ENCODE results near the gene HNRNPA1. TPM values are rescaled to one million over a fixed set of nuclear protein-coding genes. Genes with fewer than 3 reads are reported as not detected.

HNRNPA1 gene
- total and polyA plus RNA-seq, 9 of the 15 experiments (the other 6 are each of a cell fraction or from before 2014, with no cell fraction given) = 1,166 to 2,703 (median 1,815) TPM

DNA sequence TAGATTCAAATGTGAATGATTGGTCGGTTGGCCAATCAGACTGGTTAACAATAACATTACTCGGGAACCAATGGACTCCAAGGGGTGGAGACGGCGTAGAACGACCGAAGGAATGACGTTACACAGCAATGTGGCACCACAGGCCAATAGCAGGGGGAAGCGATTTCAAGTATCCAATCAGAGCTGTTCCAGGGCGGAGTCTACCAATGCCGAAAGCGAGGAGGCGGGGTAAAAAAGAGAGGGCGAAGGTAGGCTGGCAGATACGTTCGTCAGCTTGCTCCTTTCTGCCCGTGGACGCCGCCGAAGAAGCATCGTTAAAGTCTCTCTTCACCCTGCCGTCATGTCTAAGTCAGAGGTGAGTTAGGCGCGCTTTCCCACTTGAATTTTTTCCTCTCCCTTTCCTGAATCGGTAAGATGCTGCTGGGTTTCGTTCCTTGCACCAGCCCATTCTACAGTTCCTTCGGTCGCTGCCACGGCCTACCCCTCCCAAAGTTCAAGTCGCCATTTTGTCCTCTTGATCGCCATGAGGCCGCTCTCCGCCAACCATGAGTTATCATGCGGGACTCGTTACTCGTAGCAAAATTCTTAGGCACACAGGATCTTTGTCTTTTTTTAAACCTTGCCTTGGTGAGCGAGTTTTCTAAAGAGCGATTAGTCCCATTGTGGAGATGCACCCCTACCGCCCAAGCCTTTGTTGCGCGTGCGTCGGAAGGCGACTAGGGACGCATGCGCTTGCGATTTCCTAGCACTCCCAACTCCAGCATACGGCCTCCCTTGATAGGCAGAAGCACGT is at the start of gene HNRNPA1 (continued):
- TF ChIP-seq JUND (IDR thresholded peaks at IDR 0.05; ENCODE audit: borderline replicate concordance, low read depth, low read length) (peak; percentile 10; the same call in 1 of the 2 replicates), JUND (tag; IDR thresholded peaks at IDR 0.05; ENCODE audit: borderline replicate concordance, low read depth, low read length) (no peak; the same call in 2 of the 3 replicates), HNRNPL (IDR thresholded peaks at IDR 0.05; ENCODE audit: low read depth, low read length) (peak; percentile 75), KLF13 (tag; IDR thresholded peaks at IDR 0.05; ENCODE audit: borderline replicate concordance, low read depth) (peak; percentile 73; the same call in 1 of the 2 replicates), KAT7 (CRISPR knock-in tag; IDR thresholded peaks at IDR 0.05; ENCODE audit: borderline replicate concordance) (no peak), FOXJ2 (tag; IDR thresholded peaks at IDR 0.05) (peak; percentile 49; the same call in 1 of the 2 replicates), JUNB (CRISPR knock-in tag; conservative IDR thresholded peaks at IDR 0.05) (no peak), SAFB (IDR thresholded peaks at IDR 0.05; ENCODE audit: borderline replicate concordance, low read depth, low read length) (no peak), SRF (CRISPR knock-in tag; IDR thresholded peaks at IDR 0.05) (no peak), ZKSCAN8 (CRISPR knock-in tag; IDR thresholded peaks at IDR 0.05) (0 out of 2 replicates have a peak, but pooled peaks have one; percentile 4), BRD4 (IDR thresholded peaks at IDR 0.05) (peak; percentile 77), TAF7 (tag; IDR thresholded peaks at IDR 0.05) (peak; percentile 99), NR2C1 (IDR thresholded peaks at IDR 0.05) (peak; percentile 45), NR2C1 (tag; IDR thresholded peaks at IDR 0.05) (peak; percentile 48), ZNF79 (CRISPR knock-in tag; IDR thresholded peaks at IDR 0.05; ENCODE audit: low read depth) (no peak), KDM4B (IDR thresholded peaks at IDR 0.05; ENCODE audit: borderline replicate concordance in 2 of 2, low read depth in 1 of 2) (peak in 1 of 2 experiments; percentile 52; a peak in 1 of 4 replicates), KDM1A (IDR thresholded peaks at IDR 0.05) (no peak), GABPA (tag; conservative IDR thresholded peaks at IDR 0.05; ENCODE audit: low read depth) (peak; percentile 41; the same call in 1 of the 2 replicates), PHF8 (IDR thresholded peaks at IDR 0.05; ENCODE audit: borderline replicate concordance, low read length) (peak; percentile 88), ZNF347 (CRISPR knock-in tag; IDR thresholded peaks at IDR 0.05; ENCODE audit: low read depth) (no peak)
- TF ChIP-seq, protein P1, sequence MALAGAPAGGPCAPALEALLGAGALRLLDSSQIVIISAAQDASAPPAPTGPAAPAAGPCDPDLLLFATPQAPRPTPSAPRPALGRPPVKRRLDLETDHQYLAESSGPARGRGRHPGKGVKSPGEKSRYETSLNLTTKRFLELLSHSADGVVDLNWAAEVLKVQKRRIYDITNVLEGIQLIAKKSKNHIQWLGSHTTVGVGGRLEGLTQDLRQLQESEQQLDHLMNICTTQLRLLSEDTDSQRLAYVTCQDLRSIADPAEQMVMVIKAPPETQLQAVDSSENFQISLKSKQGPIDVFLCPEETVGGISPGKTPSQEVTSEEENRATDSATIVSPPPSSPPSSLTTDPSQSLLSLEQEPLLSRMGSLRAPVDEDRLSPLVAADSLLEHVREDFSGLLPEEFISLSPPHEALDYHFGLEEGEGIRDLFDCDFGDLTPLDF (CRISPR knock-in tag; IDR thresholded peaks at IDR 0.05) = peak; percentile 87
- TF ChIP-seq, protein P2, sequence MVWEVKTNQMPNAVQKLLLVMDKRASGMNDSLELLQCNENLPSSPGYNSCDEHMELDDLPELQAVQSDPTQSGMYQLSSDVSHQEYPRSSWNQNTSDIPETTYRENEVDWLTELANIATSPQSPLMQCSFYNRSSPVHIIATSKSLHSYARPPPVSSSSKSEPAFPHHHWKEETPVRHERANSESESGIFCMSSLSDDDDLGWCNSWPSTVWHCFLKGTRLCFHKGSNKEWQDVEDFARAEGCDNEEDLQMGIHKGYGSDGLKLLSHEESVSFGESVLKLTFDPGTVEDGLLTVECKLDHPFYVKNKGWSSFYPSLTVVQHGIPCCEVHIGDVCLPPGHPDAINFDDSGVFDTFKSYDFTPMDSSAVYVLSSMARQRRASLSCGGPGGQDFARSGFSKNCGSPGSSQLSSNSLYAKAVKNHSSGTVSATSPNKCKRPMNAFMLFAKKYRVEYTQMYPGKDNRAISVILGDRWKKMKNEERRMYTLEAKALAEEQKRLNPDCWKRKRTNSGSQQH (CRISPR knock-in tag; IDR thresholded peaks at IDR 0.05) = peak; percentile 65; the same call in 1 of the 2 replicates
- TF ChIP-seq, protein P3, sequence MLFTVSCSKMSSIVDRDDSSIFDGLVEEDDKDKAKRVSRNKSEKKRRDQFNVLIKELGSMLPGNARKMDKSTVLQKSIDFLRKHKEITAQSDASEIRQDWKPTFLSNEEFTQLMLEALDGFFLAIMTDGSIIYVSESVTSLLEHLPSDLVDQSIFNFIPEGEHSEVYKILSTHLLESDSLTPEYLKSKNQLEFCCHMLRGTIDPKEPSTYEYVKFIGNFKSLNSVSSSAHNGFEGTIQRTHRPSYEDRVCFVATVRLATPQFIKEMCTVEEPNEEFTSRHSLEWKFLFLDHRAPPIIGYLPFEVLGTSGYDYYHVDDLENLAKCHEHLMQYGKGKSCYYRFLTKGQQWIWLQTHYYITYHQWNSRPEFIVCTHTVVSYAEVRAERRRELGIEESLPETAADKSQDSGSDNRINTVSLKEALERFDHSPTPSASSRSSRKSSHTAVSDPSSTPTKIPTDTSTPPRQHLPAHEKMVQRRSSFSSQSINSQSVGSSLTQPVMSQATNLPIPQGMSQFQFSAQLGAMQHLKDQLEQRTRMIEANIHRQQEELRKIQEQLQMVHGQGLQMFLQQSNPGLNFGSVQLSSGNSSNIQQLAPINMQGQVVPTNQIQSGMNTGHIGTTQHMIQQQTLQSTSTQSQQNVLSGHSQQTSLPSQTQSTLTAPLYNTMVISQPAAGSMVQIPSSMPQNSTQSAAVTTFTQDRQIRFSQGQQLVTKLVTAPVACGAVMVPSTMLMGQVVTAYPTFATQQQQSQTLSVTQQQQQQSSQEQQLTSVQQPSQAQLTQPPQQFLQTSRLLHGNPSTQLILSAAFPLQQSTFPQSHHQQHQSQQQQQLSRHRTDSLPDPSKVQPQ (CRISPR knock-in tag; IDR thresholded peaks at IDR 0.05; ENCODE audit: borderline replicate concordance) = no peak

Data from K562 (cell line).